ENCODE results near the gene BBLN. TPM values are rescaled to one million over a fixed set of nuclear protein-coding genes. Genes with fewer than 3 reads are reported as not detected.
"Not testable (repeated sequence)": the region's sequence is repeated elsewhere in the genome, so short reads cannot be mapped to it uniquely, and the experiment has no call there.

BBLN gene
- total RNA-seq, 2 experiments from 2014 or later, result 77.6 to 90.9 TPM

- ATAC-seq (ENCODE audit: low read depth); H3K36me3 Mint-ChIP-seq; H3K9me3 Mint-ChIP-seq; POLR2A ChIA-PET; H3K27ac Mint-ChIP-seq: not testable (repeated sequence)
- DNase-seq, result peak; percentile 58
- H3K4me1 Mint-ChIP-seq, result peaks cover 26% of the 10 kb centered on the region
- H3K4me3 Mint-ChIP-seq, result peak overlapping the region; percentile 58
- H3K27me3 Mint-ChIP-seq, result peaks cover 34% of the 10 kb centered on the region
These were observed 30.0 kb upstream of the BBLN start for GRCh38 chr9:128129976-128130590.

- H3K27me3 Mint-ChIP-seq, result peaks cover 36% of the 10 kb centered on the region
- DNase-seq; H3K9me3 Mint-ChIP-seq; POLR2A ChIA-PET; ATAC-seq (ENCODE audit: low read depth); H3K36me3 Mint-ChIP-seq; H3K4me3 Mint-ChIP-seq; H3K27ac Mint-ChIP-seq: not testable (repeated sequence)
- H3K4me1 Mint-ChIP-seq, result peaks cover 23% of the 10 kb centered on the region
These were observed 29.4 kb upstream of the BBLN start for GRCh38 chr9:128130651-128131050.

- DNase-seq; H3K4me3 Mint-ChIP-seq; H3K27ac Mint-ChIP-seq; ATAC-seq (ENCODE audit: low read depth); H3K9me3 Mint-ChIP-seq; POLR2A ChIA-PET; H3K36me3 Mint-ChIP-seq: not testable (repeated sequence)
- peaks cover 19% of the 10 kb centered on the region for H3K4me1 Mint-ChIP-seq
- peaks cover 38% of the 10 kb centered on the region for H3K27me3 Mint-ChIP-seq
These were observed 28.7 kb upstream of the BBLN start for GRCh38 chr9:128131346-128131745.

GRCh38 chr9:128132139-128132538, 27.9 kb upstream of the BBLN start:
- H3K27ac Mint-ChIP-seq; H3K9me3 Mint-ChIP-seq; H3K36me3 Mint-ChIP-seq; ATAC-seq (ENCODE audit: low read depth); DNase-seq; H3K4me3 Mint-ChIP-seq; POLR2A ChIA-PET: not testable (repeated sequence)
- peaks cover 18% of the 10 kb centered on the region for H3K4me1 Mint-ChIP-seq
- H3K27me3 Mint-ChIP-seq, result peaks cover 38% of the 10 kb centered on the region

- ATAC-seq (ENCODE audit: low read depth); H3K9me3 Mint-ChIP-seq; H3K4me3 Mint-ChIP-seq; DNase-seq; POLR2A ChIA-PET; H3K36me3 Mint-ChIP-seq; H3K27ac Mint-ChIP-seq: not testable (repeated sequence)
- peaks cover 38% of the 10 kb centered on the region for H3K27me3 Mint-ChIP-seq
- peaks cover 11% of the 10 kb centered on the region for H3K4me1 Mint-ChIP-seq
These were observed 24.5 kb upstream of the BBLN start for GRCh38 chr9:128135561-128135960.

- peaks cover 28% of the 10 kb centered on the region for H3K27me3 Mint-ChIP-seq
- peaks cover 2% of the 10 kb centered on the region for H3K36me3 Mint-ChIP-seq
- H3K4me1 Mint-ChIP-seq, result peaks cover 15% of the 10 kb centered on the region
- peaks cover 1% of the 10 kb centered on the region for H3K9me3 Mint-ChIP-seq
- no peak for DNase-seq
- H3K27ac Mint-ChIP-seq, result no peak overlapping the region
- H3K4me3 Mint-ChIP-seq, result no peak overlapping the region
- POLR2A ChIA-PET, result interaction anchor here (0.6 to 1.6 kb wide), 3 partner anchors 32 to 1458 kb away, joined by 3 to 6 read pairs (median 4); no protein-coding TSS in a partner anchor
- ATAC-seq (ENCODE audit: low read depth), result no peak
These were observed 23.0 kb upstream of the BBLN start for GRCh38 chr9:128136816-128137793.

GRCh38 chr9:128138001-128138400, 22.1 kb upstream of the BBLN start:
- H3K27ac Mint-ChIP-seq, result no peak overlapping the region
- peaks cover 23% of the 10 kb centered on the region for H3K27me3 Mint-ChIP-seq
- POLR2A ChIA-PET, result interaction anchor here (1.6 kb wide), 1 partner anchor 55 kb away, joined by 4 read pairs; no protein-coding TSS in a partner anchor
- peaks cover 14% of the 10 kb centered on the region for H3K4me1 Mint-ChIP-seq
- ATAC-seq (ENCODE audit: low read depth) (no peak), DNase-seq (no peak)
- peaks cover 1% of the 10 kb centered on the region for H3K9me3 Mint-ChIP-seq
- H3K4me3 Mint-ChIP-seq, result no peak overlapping the region
- H3K36me3 Mint-ChIP-seq, result peaks cover 2% of the 10 kb centered on the region

- DNase-seq, result no peak
- H3K4me1 Mint-ChIP-seq, result peaks cover 14% of the 10 kb centered on the region
- no peak overlapping the region for H3K27ac Mint-ChIP-seq
- POLR2A ChIA-PET, result no interaction called here
- peaks cover 1% of the 10 kb centered on the region for H3K9me3 Mint-ChIP-seq
- H3K36me3 Mint-ChIP-seq, result peaks cover 2% of the 10 kb centered on the region
- H3K4me3 Mint-ChIP-seq, result no peak overlapping the region
- no peak for ATAC-seq (ENCODE audit: low read depth)
- peaks cover 9% of the 10 kb centered on the region for H3K27me3 Mint-ChIP-seq
These were observed 20.4 kb upstream of the BBLN start for GRCh38 chr9:128139621-128140020.

- ATAC-seq (ENCODE audit: low read depth), result no peak
- no peak for DNase-seq
- Mint-ChIP-seq H3K27ac (peak overlapping the region; percentile 93), H3K9me3 (peaks cover 1% of the 10 kb centered on the region), H3K4me1 (peaks cover 9% of the 10 kb centered on the region), H3K4me3 (no peak overlapping the region), H3K27me3 (no peaks in the 10 kb centered on the region), H3K36me3 (peaks cover 2% of the 10 kb centered on the region)
- POLR2A ChIA-PET, result interaction anchor here (0.7 to 2.2 kb wide), 4 partner anchors 14 to 20 kb away, joined by 3 to 7 read pairs (median 4); partner anchors contain the start of genes BBLN and PTGES2
These were observed 18.5 kb upstream of the BBLN start for GRCh38 chr9:128141604-128142003.

- Mint-ChIP-seq H3K36me3 (peaks cover 2% of the 10 kb centered on the region), H3K4me3 (peak overlapping the region; percentile 77), H3K27me3 (no peaks in the 10 kb centered on the region), H3K9me3 (peaks cover 1% of the 10 kb centered on the region), H3K27ac (peak overlapping the region; percentile 93), H3K4me1 (peaks cover 9% of the 10 kb centered on the region)
- peak; percentile 100 for ATAC-seq (ENCODE audit: low read depth)
- DNase-seq, result no peak
- POLR2A ChIA-PET, result interaction anchor here (0.7 to 2.2 kb wide), 5 partner anchors 14 to 1462 kb away, joined by 3 to 7 read pairs (median 4); partner anchors contain the start of genes BBLN and PTGES2
These were observed 18.0 kb upstream of the BBLN start for GRCh38 chr9:128142061-128142460.

- peak overlapping the region; percentile 93 for H3K27ac Mint-ChIP-seq
- POLR2A ChIA-PET, result interaction anchor here (0.6 to 2.2 kb wide), 4 partner anchors 15 to 1462 kb away, joined by 3 to 7 read pairs (median 4); partner anchors contain the start of genes BBLN and PTGES2
These were observed 17.5 kb upstream of the BBLN start for GRCh38 chr9:128142596-128142995.

GRCh38 chr9:128143525-128144238, 16.4 kb upstream of the BBLN start:
- H3K4me1 Mint-ChIP-seq, result peaks cover 9% of the 10 kb centered on the region
- no peaks in the 10 kb centered on the region for H3K27me3 Mint-ChIP-seq
- H3K9me3 Mint-ChIP-seq, result peaks cover 1% of the 10 kb centered on the region
- H3K27ac Mint-ChIP-seq, result peak overlapping the region; percentile 79
- POLR2A ChIA-PET, result interaction anchor here (0.6 to 2.2 kb wide), 2 partner anchors 16 to 349 kb away, joined by 4 to 7 read pairs; partner anchors contain the start of gene BBLN
- DNase-seq, result no peak
- H3K4me3 Mint-ChIP-seq, result no peak overlapping the region
- no peak for ATAC-seq (ENCODE audit: low read depth)
- peaks cover 2% of the 10 kb centered on the region for H3K36me3 Mint-ChIP-seq

More at GRCh38 chr9:128142596-128142995, 17.5 kb upstream of the BBLN start:
- no peak for DNase-seq
- Mint-ChIP-seq H3K36me3 (peaks cover 2% of the 10 kb centered on the region), H3K4me1 (peaks cover 9% of the 10 kb centered on the region), H3K9me3 (peaks cover 1% of the 10 kb centered on the region), H3K27me3 (no peaks in the 10 kb centered on the region), H3K4me3 (no peak overlapping the region)
- ATAC-seq (ENCODE audit: low read depth), result no peak
